Activated CD4-positive, alpha-beta memory T cell treated with anti-CD3 and anti-CD28 coated beads for 36 hours (primary cell): ENCODE results near the gene IQSEC1. TPM values are rescaled to one million over a fixed set of nuclear protein-coding genes. Genes with fewer than 3 reads are reported as not detected.

Experiments
- CTCF ChIA-PET: fragments of 350-600 bp; sonication (Branson Sonifier 250); formaldehyde crosslinking; loops from one replicate; lab custom pipeline; 2021; ENCODE audit warnings: antibody characterized with exemption, inconsistent platforms; lab: Charles Lee
- POLR2A ChIA-PET: fragments of 350-600 bp; sonication (Branson Sonifier 250); formaldehyde crosslinking; loops from one replicate; lab custom pipeline; 2021; ENCODE audit warnings: antibody characterized with exemption; lab: Charles Lee
- DNase-seq: peaks from one replicate; pipeline ENCODE4 v3.0.0-alpha.2; 2020
- H3K27ac Mint-ChIP-seq: one replicate; pipeline ENCODE4 v1.8.0; 2021; ENCODE audit warnings: mixed read lengths
- H3K27me3 Mint-ChIP-seq: one replicate; pipeline ENCODE4 v1.8.0; 2021; ENCODE audit warnings: mixed read lengths
- H3K36me3 Mint-ChIP-seq: one replicate; pipeline ENCODE4 v1.8.0; 2021; ENCODE audit warnings: mixed read lengths
- H3K4me1 Mint-ChIP-seq: one replicate; pipeline ENCODE4 v1.8.0; 2021; ENCODE audit warnings: low read depth, mixed read lengths
- H3K4me3 Mint-ChIP-seq: one replicate; pipeline ENCODE4 v1.8.0; 2021; ENCODE audit warnings: mild to moderate bottlenecking, mixed read lengths
- H3K9me3 Mint-ChIP-seq: one replicate; pipeline ENCODE4 v1.8.0; 2021; ENCODE audit warnings: mixed read lengths
- intact Hi-C: fragments of 100-400 bp; cut with micrococcal nuclease; formaldehyde crosslinking; loops from one replicate; pipeline ENCODE4 v1.15.1; 2023
- total RNA-seq, 2 experiments: library from RNA; stranded (reverse); gene quantifications; one replicate each; pipeline ENCODE4 v1.2.3, GENCODE V29; 2021

IQSEC1 gene
- total RNA-seq, 2 experiments from 2014 or later: 42.5 to 43.8 TPM

- intact Hi-C loops: no loop called here
- no peak overlapping the region for H3K4me3 Mint-ChIP-seq
- no peak for DNase-seq
- ChIA-PET CTCF (interaction anchor here (1.5 kb wide), 1 partner anchor 31 kb away, joined by 3 read pairs; no protein-coding TSS in a partner anchor), POLR2A (no interaction called here)
- H3K27me3 Mint-ChIP-seq: no peaks in the 10 kb centered on the region
- no peaks in the 10 kb centered on the region for H3K4me1 Mint-ChIP-seq
- no peak overlapping the region for H3K27ac Mint-ChIP-seq
- H3K36me3 Mint-ChIP-seq: no peaks in the 10 kb centered on the region
- H3K9me3 Mint-ChIP-seq: no peaks in the 10 kb centered on the region
These were observed 47.3 kb downstream of the IQSEC1 start for GRCh38 chr3:13025778-13026518.

- Mint-ChIP-seq H3K9me3 (no peaks in the 10 kb centered on the region), H3K4me1 (no peaks in the 10 kb centered on the region), H3K36me3 (no peaks in the 10 kb centered on the region), H3K27me3 (no peaks in the 10 kb centered on the region), H3K27ac (no peak overlapping the region), H3K4me3 (no peak overlapping the region)
- CTCF ChIA-PET: interaction anchor here (1.5 kb wide), 1 partner anchor 30 kb away, joined by 3 read pairs; no protein-coding TSS in a partner anchor
- intact Hi-C loops: no loop called here
- peak; percentile 37 for DNase-seq
- POLR2A ChIA-PET: no interaction called here
These were observed 48.1 kb downstream of the IQSEC1 start for GRCh38 chr3:13025090-13025489.

- POLR2A ChIA-PET: no interaction called here
These were observed 48.5 kb downstream of the IQSEC1 start for GRCh38 chr3:13024765-13025065.

GRCh38 chr3:13023971-13024764 lies 49.1 kb downstream of the IQSEC1 start:
- H3K4me3 Mint-ChIP-seq: no peak overlapping the region
- intact Hi-C loops: no loop called here
- H3K27ac Mint-ChIP-seq: no peak overlapping the region
- no peaks in the 10 kb centered on the region for H3K4me1 Mint-ChIP-seq
- H3K36me3 Mint-ChIP-seq: no peaks in the 10 kb centered on the region
- DNase-seq: no peak
- CTCF ChIA-PET: interaction anchor here (0.6 to 1.2 kb wide), 2 partner anchors 68 to 609 kb away, joined by 3 read pairs; no protein-coding TSS in a partner anchor
- POLR2A ChIA-PET: no interaction called here
- H3K9me3 Mint-ChIP-seq: no peaks in the 10 kb centered on the region
- no peaks in the 10 kb centered on the region for H3K27me3 Mint-ChIP-seq

More at GRCh38 chr3:13024765-13025065, 48.5 kb downstream of the IQSEC1 start:
- CTCF ChIA-PET: no interaction called here
- Mint-ChIP-seq H3K4me1 (no peaks in the 10 kb centered on the region), H3K36me3 (no peaks in the 10 kb centered on the region), H3K27ac (no peak overlapping the region), H3K27me3 (no peaks in the 10 kb centered on the region), H3K4me3 (no peak overlapping the region), H3K9me3 (no peaks in the 10 kb centered on the region)
- DNase-seq: no peak
- intact Hi-C loops: no loop called here

- intact Hi-C loops: no loop called here
- Mint-ChIP-seq H3K4me1 (no peaks in the 10 kb centered on the region), H3K27me3 (no peaks in the 10 kb centered on the region), H3K4me3 (no peak overlapping the region), H3K27ac (no peak overlapping the region), H3K36me3 (no peaks in the 10 kb centered on the region), H3K9me3 (no peaks in the 10 kb centered on the region)
- POLR2A ChIA-PET: no interaction called here
- no peak for DNase-seq
- CTCF ChIA-PET: interaction anchor here (0.6 to 1.6 kb wide), 4 partner anchors 28 to 610 kb away, joined by 3 to 5 read pairs (median 3); no protein-coding TSS in a partner anchor
These were observed 49.8 kb downstream of the IQSEC1 start for GRCh38 chr3:13023235-13023970.

GRCh38 chr3:13022348-13023234 lies 50.6 kb downstream of the IQSEC1 start:
- H3K4me1 Mint-ChIP-seq: no peaks in the 10 kb centered on the region
- CTCF ChIA-PET: interaction anchor here (1.0 to 1.6 kb wide), 2 partner anchors 27 to 38 kb away, joined by 3 to 5 read pairs; no protein-coding TSS in a partner anchor
- no peak overlapping the region for H3K4me3 Mint-ChIP-seq
- no peak for DNase-seq
- H3K9me3 Mint-ChIP-seq: no peaks in the 10 kb centered on the region
- H3K27me3 Mint-ChIP-seq: no peaks in the 10 kb centered on the region
- intact Hi-C loops: no loop called here
- H3K27ac Mint-ChIP-seq: no peak overlapping the region
- POLR2A ChIA-PET: no interaction called here
- no peaks in the 10 kb centered on the region for H3K36me3 Mint-ChIP-seq

GRCh38 chr3:13021141-13022114 lies 51.8 kb downstream of the IQSEC1 start:
- H3K36me3 Mint-ChIP-seq: no peaks in the 10 kb centered on the region
- H3K27me3 Mint-ChIP-seq: no peaks in the 10 kb centered on the region
- H3K27ac Mint-ChIP-seq: no peak overlapping the region
- ChIA-PET CTCF (no interaction called here), POLR2A (no interaction called here)
- no peak overlapping the region for H3K4me3 Mint-ChIP-seq
- no peaks in the 10 kb centered on the region for H3K9me3 Mint-ChIP-seq
- no peak for DNase-seq
- intact Hi-C loops: no loop called here
- peaks cover 9% of the 10 kb centered on the region for H3K4me1 Mint-ChIP-seq

- POLR2A ChIA-PET: no interaction called here
- no peak overlapping the region for H3K27ac Mint-ChIP-seq
These were observed 53.0 kb downstream of the IQSEC1 start for GRCh38 chr3:13020159-13020750.

GRCh38 chr3:13019243-13020095 lies 53.8 kb downstream of the IQSEC1 start:
- Mint-ChIP-seq H3K9me3 (no peaks in the 10 kb centered on the region), H3K4me3 (no peak overlapping the region), H3K27me3 (no peaks in the 10 kb centered on the region), H3K4me1 (peaks cover 14% of the 10 kb centered on the region), H3K27ac (no peak overlapping the region), H3K36me3 (no peaks in the 10 kb centered on the region)
- POLR2A ChIA-PET: no interaction called here
- no peak for DNase-seq
- CTCF ChIA-PET: interaction anchor here (1.5 kb wide), 1 partner anchor 24 kb away, joined by 5 read pairs; no protein-coding TSS in a partner anchor
- intact Hi-C loops: loop anchor here (10.0 kb wide), 2 partner anchors 355 to 1415 kb away; partner anchors contain the start of gene RAF1

More at GRCh38 chr3:13020159-13020750, 53.0 kb downstream of the IQSEC1 start:
- Mint-ChIP-seq H3K4me1 (peaks cover 12% of the 10 kb centered on the region), H3K27me3 (no peaks in the 10 kb centered on the region), H3K36me3 (no peaks in the 10 kb centered on the region), H3K4me3 (no peak overlapping the region), H3K9me3 (no peaks in the 10 kb centered on the region)
- intact Hi-C loops: no loop called here
- DNase-seq: no peak
- CTCF ChIA-PET: no interaction called here
